Endothelial cell (in vitro differentiated cells): ENCODE results near the gene KCND2. TPM values are rescaled to one million over a fixed set of nuclear protein-coding genes. Genes with fewer than 3 reads are reported as not detected.

Source experiments
- DNase-seq: peaks from one replicate; pipeline ENCODE4 v3.0.0; 2021; ENCODE audit warnings: low spot score
- H3K27ac Mint-ChIP-seq: one replicate; pipeline ENCODE4 v1.8.0; 2021; ENCODE audit warnings: mixed read lengths, inconsistent platforms; ENCODE audit not compliant: unreplicated experiment
- H3K27me3 Mint-ChIP-seq: one replicate; pipeline ENCODE4 v1.8.0; 2021; ENCODE audit warnings: mild to moderate bottlenecking, moderate library complexity, mixed read lengths, inconsistent platforms; ENCODE audit not compliant: unreplicated experiment
- H3K36me3 Mint-ChIP-seq: one replicate; pipeline ENCODE4 v1.8.0; 2021; ENCODE audit warnings: mild to moderate bottlenecking, low read depth, mixed read lengths, inconsistent platforms; ENCODE audit not compliant: unreplicated experiment
- H3K4me1 Mint-ChIP-seq: one replicate; pipeline ENCODE4 v1.8.0; 2021; ENCODE audit warnings: mild to moderate bottlenecking, mixed read lengths, inconsistent platforms; ENCODE audit not compliant: unreplicated experiment
- H3K4me3 Mint-ChIP-seq: one replicate; pipeline ENCODE4 v1.8.0; 2021; ENCODE audit warnings: mild to moderate bottlenecking, mixed read lengths, inconsistent platforms; ENCODE audit not compliant: unreplicated experiment
- H3K9me3 Mint-ChIP-seq: one replicate; pipeline ENCODE4 v1.8.0; 2021; ENCODE audit warnings: mixed read lengths, inconsistent platforms; ENCODE audit not compliant: unreplicated experiment
- total RNA-seq: library from RNA; stranded (reverse); fragmentation: NEBNext Ultra II Directional; extraction: Animal tissue kit (Norgen Biotek cat#: 25700); gene quantifications from one replicate; pipeline ENCODE4 v1.2.1, GENCODE V29; 2021; ENCODE audit not compliant: unreplicated experiment
- TF ChIP-seq, protein P1 (sequence below): fragments of 200-600 bp; sonication (generic); IDR thresholded peaks from one replicate; pipeline ENCODE4 v1.5.0; 2021; ENCODE audit warnings: antibody characterized with exemption; ENCODE audit not compliant: unreplicated experiment

The KCND2 gene
- total RNA-seq, 1 donor from 2014 or later: 0.28 TPM

DNA sequence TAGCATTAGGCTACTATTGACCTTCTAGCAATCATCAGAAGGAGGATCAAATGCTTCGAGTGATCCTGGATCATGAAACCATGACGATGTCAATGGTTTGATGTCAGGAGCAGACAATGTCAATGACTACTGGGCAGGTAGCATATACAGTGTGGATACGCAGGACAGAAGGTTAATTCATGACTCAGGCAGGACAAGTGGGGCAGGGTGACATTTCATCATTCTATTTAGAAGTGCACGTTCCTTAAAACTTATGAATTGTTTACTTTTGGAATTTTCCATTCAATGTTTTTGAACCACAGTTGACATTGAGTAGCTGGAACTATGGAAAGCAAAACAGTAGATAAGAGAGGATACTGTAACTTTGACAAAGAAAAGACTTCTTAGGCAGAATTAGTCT, 444.2 kb downstream of the KCND2 start:
- H3K27ac Mint-ChIP-seq: no peak overlapping the region
- H3K4me3 Mint-ChIP-seq: no peak overlapping the region
- H3K9me3 Mint-ChIP-seq: no peaks in the 10 kb centered on the region
- TF ChIP-seq, protein P1, sequence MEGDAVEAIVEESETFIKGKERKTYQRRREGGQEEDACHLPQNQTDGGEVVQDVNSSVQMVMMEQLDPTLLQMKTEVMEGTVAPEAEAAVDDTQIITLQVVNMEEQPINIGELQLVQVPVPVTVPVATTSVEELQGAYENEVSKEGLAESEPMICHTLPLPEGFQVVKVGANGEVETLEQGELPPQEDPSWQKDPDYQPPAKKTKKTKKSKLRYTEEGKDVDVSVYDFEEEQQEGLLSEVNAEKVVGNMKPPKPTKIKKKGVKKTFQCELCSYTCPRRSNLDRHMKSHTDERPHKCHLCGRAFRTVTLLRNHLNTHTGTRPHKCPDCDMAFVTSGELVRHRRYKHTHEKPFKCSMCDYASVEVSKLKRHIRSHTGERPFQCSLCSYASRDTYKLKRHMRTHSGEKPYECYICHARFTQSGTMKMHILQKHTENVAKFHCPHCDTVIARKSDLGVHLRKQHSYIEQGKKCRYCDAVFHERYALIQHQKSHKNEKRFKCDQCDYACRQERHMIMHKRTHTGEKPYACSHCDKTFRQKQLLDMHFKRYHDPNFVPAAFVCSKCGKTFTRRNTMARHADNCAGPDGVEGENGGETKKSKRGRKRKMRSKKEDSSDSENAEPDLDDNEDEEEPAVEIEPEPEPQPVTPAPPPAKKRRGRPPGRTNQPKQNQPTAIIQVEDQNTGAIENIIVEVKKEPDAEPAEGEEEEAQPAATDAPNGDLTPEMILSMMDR: no peak
- no peak for DNase-seq
- no peaks in the 10 kb centered on the region for H3K27me3 Mint-ChIP-seq
- H3K36me3 Mint-ChIP-seq: no peaks in the 10 kb centered on the region
- no peaks in the 10 kb centered on the region for H3K4me1 Mint-ChIP-seq

- no peak overlapping the region for H3K4me3 Mint-ChIP-seq
- no peaks in the 10 kb centered on the region for H3K36me3 Mint-ChIP-seq
- no peaks in the 10 kb centered on the region for H3K9me3 Mint-ChIP-seq
- no peaks in the 10 kb centered on the region for H3K4me1 Mint-ChIP-seq
- TF ChIP-seq, protein P1: no peak
- H3K27ac Mint-ChIP-seq: no peak overlapping the region
- DNase-seq: no peak
- no peaks in the 10 kb centered on the region for H3K27me3 Mint-ChIP-seq
Measured at GRCh38 chr7:120718361-120718760, 445.4 kb downstream of the KCND2 start.

- no peaks in the 10 kb centered on the region for H3K4me1 Mint-ChIP-seq
- H3K4me3 Mint-ChIP-seq: no peak overlapping the region
- no peaks in the 10 kb centered on the region for H3K9me3 Mint-ChIP-seq
- TF ChIP-seq, protein P1: no peak
- H3K27ac Mint-ChIP-seq: no peak overlapping the region
- no peaks in the 10 kb centered on the region for H3K36me3 Mint-ChIP-seq
- no peak for DNase-seq
- no peaks in the 10 kb centered on the region for H3K27me3 Mint-ChIP-seq
Measured at GRCh38 chr7:120720317-120720716, 447.3 kb downstream of the KCND2 start.

DNA sequence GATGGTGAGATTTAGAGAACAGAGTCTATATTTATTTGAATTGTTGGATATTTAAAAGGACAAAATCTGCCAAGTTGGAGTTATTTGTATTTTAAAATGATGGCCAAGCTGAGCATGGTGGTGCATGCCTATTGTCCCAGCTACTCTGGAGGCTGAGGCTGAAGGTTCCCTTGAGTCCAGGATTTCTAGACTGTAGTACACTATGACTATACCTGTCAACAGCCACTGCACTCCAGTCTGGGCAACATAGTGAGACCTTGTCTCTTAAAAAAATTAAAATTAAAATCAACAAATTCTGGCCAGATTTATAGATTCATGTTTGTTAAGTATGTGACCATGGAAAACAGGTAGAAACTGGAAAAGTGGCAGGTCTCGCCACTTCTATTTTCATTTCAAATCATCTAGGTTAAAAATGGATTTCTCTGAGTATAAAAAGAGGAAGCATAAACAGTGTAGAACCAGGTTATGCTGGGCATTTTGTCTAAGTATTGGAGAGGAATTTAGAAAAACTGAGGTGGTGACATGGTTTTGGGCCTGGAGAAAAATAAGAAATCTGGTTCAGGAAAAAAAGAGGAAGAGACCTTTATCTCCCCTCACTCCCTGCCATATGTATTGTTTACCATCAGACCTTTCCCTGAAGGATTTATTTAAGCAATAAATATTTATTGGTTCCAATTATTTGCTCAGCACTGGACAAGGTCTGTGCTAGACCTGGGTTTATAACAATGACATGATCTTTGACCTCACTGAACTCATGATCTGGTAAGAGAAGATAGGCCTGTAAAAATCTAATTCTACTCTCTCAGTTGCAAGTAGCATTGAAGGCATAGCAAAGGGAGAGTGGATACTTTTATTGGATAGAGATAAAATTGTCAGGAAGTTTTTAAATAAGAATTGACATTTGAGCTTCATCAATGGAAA, 450.8 kb downstream of the KCND2 start:
- H3K27ac Mint-ChIP-seq: no peak overlapping the region
- H3K4me3 Mint-ChIP-seq: no peak overlapping the region
- TF ChIP-seq, protein P1: no peak
- H3K36me3 Mint-ChIP-seq: no peaks in the 10 kb centered on the region
- H3K9me3 Mint-ChIP-seq: no peaks in the 10 kb centered on the region
- H3K27me3 Mint-ChIP-seq: no peaks in the 10 kb centered on the region
- no peak for DNase-seq
- H3K4me1 Mint-ChIP-seq: no peaks in the 10 kb centered on the region

DNA sequence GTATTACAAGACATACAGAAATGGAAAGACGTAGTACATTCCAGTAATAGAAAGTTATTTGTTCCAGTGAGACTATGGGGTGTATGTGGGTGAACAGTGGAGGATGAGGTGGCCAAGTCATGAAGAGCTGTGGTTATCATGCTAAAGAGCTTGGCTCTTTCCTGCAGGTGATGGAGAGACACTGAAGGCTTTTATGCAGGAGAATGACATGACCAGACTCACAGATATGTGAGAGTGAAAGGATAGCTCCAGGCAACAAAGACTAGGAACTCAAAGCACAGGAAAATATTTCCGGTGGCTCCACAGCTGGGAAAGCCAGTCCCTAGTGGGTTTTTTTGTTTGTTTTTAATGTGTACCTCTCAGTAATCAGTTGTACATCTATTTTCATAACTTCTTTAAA, 451.5 kb downstream of the KCND2 start:
- no peaks in the 10 kb centered on the region for H3K36me3 Mint-ChIP-seq

More for the DNA sequence above, 451.5 kb downstream of the KCND2 start:
- peaks cover 4% of the 10 kb centered on the region for H3K4me1 Mint-ChIP-seq
- H3K27ac Mint-ChIP-seq: no peak overlapping the region
- H3K27me3 Mint-ChIP-seq: no peaks in the 10 kb centered on the region
- no peak for DNase-seq
- no peaks in the 10 kb centered on the region for H3K9me3 Mint-ChIP-seq
- TF ChIP-seq, protein P1: no peak
- H3K4me3 Mint-ChIP-seq: no peak overlapping the region
